ENCODE data around the gene PDIA5.

Gene PDIA5

GRCh38 chr3:123099331-123100192, 32.7 kb downstream of the PDIA5 start:
- Histone ChIP-seq H3K4me1 (ENCODE audit: insufficient read depth, low read length, poor library complexity, severe bottlenecking) (peaks cover under 1% of the 10 kb centered on the region), H3K9me2 (replicated peaks; ENCODE audit: low read depth, low read length) (no peaks in the 10 kb centered on the region), H3K9ac (ENCODE audit: low read depth, low read length, poor library complexity, severe bottlenecking) (no peak overlapping the region), H3K9me3 (ENCODE audit: insufficient read depth, low read depth, low read length) (no peaks in the 10 kb centered on the region), H3F3A (ENCODE audit: low read depth) (peaks cover 2% of the 10 kb centered on the region; the same call in 1 of the 2 replicates), H3K79me2 (ENCODE audit: insufficient read depth, low read length) (peaks cover 25% of the 10 kb centered on the region; the same call in 1 of the 2 replicates), H4K20me1 (ENCODE audit: insufficient read depth, low read length, poor library complexity, severe bottlenecking) (peaks cover 7% of the 10 kb centered on the region), H3K4me2 (ENCODE audit: low read depth, low read length, poor library complexity, severe bottlenecking) (no peak overlapping the region), H3K27me3 (ENCODE audit: insufficient read depth, low read length, poor library complexity, severe bottlenecking) (no peaks in the 10 kb centered on the region), H3K36me3 (ENCODE audit: insufficient read depth, low read length) (peaks cover 90% of the 10 kb centered on the region), H3K4me3 (ENCODE audit: low read length, poor library complexity, severe bottlenecking) (no peak overlapping the region), H2AFZ (ENCODE audit: low read length) (no peak overlapping the region)
- TF ChIP-seq, protein P1, sequence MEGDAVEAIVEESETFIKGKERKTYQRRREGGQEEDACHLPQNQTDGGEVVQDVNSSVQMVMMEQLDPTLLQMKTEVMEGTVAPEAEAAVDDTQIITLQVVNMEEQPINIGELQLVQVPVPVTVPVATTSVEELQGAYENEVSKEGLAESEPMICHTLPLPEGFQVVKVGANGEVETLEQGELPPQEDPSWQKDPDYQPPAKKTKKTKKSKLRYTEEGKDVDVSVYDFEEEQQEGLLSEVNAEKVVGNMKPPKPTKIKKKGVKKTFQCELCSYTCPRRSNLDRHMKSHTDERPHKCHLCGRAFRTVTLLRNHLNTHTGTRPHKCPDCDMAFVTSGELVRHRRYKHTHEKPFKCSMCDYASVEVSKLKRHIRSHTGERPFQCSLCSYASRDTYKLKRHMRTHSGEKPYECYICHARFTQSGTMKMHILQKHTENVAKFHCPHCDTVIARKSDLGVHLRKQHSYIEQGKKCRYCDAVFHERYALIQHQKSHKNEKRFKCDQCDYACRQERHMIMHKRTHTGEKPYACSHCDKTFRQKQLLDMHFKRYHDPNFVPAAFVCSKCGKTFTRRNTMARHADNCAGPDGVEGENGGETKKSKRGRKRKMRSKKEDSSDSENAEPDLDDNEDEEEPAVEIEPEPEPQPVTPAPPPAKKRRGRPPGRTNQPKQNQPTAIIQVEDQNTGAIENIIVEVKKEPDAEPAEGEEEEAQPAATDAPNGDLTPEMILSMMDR (conservative IDR thresholded peaks at IDR 0.05; ENCODE audit: low read length) = no peak
- TF ChIP-seq EZH2phosphoT487 (IDR thresholded peaks at IDR 0.05; ENCODE audit: borderline replicate concordance) = no peak

- Histone ChIP-seq H3K4me2 (ENCODE audit: low read depth, low read length, poor library complexity, severe bottlenecking) (no peak overlapping the region), H3K36me3 (ENCODE audit: insufficient read depth, low read length) (peaks cover 90% of the 10 kb centered on the region), H3K9me3 (ENCODE audit: insufficient read depth, low read depth, low read length) (no peaks in the 10 kb centered on the region), H3K4me3 (ENCODE audit: low read length, poor library complexity, severe bottlenecking) (no peak overlapping the region), H3K4me1 (ENCODE audit: insufficient read depth, low read length, poor library complexity, severe bottlenecking) (no peaks in the 10 kb centered on the region), H3K9me2 (replicated peaks; ENCODE audit: low read depth, low read length) (no peaks in the 10 kb centered on the region), H3K9ac (ENCODE audit: low read depth, low read length, poor library complexity, severe bottlenecking) (no peak overlapping the region), H3F3A (ENCODE audit: low read depth) (peaks cover 2% of the 10 kb centered on the region; the same call in 1 of the 2 replicates), H3K27me3 (ENCODE audit: insufficient read depth, low read length, poor library complexity, severe bottlenecking) (no peaks in the 10 kb centered on the region), H2AFZ (ENCODE audit: low read length) (no peak overlapping the region), H4K20me1 (ENCODE audit: insufficient read depth, low read length, poor library complexity, severe bottlenecking) (peaks cover 7% of the 10 kb centered on the region), H3K79me2 (ENCODE audit: insufficient read depth, low read length) (peaks cover 18% of the 10 kb centered on the region; the same call in 1 of the 2 replicates)
- TF ChIP-seq EZH2phosphoT487 (IDR thresholded peaks at IDR 0.05; ENCODE audit: borderline replicate concordance) = no peak
- TF ChIP-seq, protein P1 (conservative IDR thresholded peaks at IDR 0.05; ENCODE audit: low read length) = no peak
These were observed 33.5 kb downstream of the PDIA5 start for GRCh38 chr3:123100193-123100776.

- no peaks in the 10 kb centered on the region for H3K9me2 ChIP-seq (replicated peaks; ENCODE audit: low read depth, low read length)
- TF ChIP-seq, protein P1 (conservative IDR thresholded peaks at IDR 0.05; ENCODE audit: low read length) = no peak
- TF ChIP-seq EZH2phosphoT487 (IDR thresholded peaks at IDR 0.05; ENCODE audit: borderline replicate concordance) = no peak
- H4K20me1 ChIP-seq (ENCODE audit: insufficient read depth, low read length, poor library complexity, severe bottlenecking) = peaks cover 6% of the 10 kb centered on the region
- H2AFZ ChIP-seq (ENCODE audit: low read length) = no peak overlapping the region
- peaks cover 7% of the 10 kb centered on the region; the same call in 1 of the 2 replicates for H3K79me2 ChIP-seq (ENCODE audit: insufficient read depth, low read length)
- no peak overlapping the region for H3K9ac ChIP-seq (ENCODE audit: low read depth, low read length, poor library complexity, severe bottlenecking)
- H3K27me3 ChIP-seq (ENCODE audit: insufficient read depth, low read length, poor library complexity, severe bottlenecking) = no peaks in the 10 kb centered on the region
- H3K4me2 ChIP-seq (ENCODE audit: low read depth, low read length, poor library complexity, severe bottlenecking) = no peak overlapping the region
- no peaks in the 10 kb centered on the region for H3K4me1 ChIP-seq (ENCODE audit: insufficient read depth, low read length, poor library complexity, severe bottlenecking)
- peaks cover 96% of the 10 kb centered on the region for H3K36me3 ChIP-seq (ENCODE audit: insufficient read depth, low read length)
- no peak overlapping the region for H3K4me3 ChIP-seq (ENCODE audit: low read length, poor library complexity, severe bottlenecking)
- H3K9me3 ChIP-seq (ENCODE audit: insufficient read depth, low read depth, low read length) = no peaks in the 10 kb centered on the region
- H3F3A ChIP-seq (ENCODE audit: low read depth) = peaks cover 2% of the 10 kb centered on the region; the same call in 1 of the 2 replicates
These were observed 35.4 kb downstream of the PDIA5 start for GRCh38 chr3:123102249-123102648.

Data from Loucy (cell line).